ENCODE results near the gene KRT80.
A peak's percentile ranks its signal among the peaks of the same experiment; 100 is the strongest.
"Not testable (repeated sequence)": the region's sequence is repeated elsewhere in the genome, so short reads cannot be mapped to it uniquely, and the experiment has no call there.

The KRT80 gene

DNA sequence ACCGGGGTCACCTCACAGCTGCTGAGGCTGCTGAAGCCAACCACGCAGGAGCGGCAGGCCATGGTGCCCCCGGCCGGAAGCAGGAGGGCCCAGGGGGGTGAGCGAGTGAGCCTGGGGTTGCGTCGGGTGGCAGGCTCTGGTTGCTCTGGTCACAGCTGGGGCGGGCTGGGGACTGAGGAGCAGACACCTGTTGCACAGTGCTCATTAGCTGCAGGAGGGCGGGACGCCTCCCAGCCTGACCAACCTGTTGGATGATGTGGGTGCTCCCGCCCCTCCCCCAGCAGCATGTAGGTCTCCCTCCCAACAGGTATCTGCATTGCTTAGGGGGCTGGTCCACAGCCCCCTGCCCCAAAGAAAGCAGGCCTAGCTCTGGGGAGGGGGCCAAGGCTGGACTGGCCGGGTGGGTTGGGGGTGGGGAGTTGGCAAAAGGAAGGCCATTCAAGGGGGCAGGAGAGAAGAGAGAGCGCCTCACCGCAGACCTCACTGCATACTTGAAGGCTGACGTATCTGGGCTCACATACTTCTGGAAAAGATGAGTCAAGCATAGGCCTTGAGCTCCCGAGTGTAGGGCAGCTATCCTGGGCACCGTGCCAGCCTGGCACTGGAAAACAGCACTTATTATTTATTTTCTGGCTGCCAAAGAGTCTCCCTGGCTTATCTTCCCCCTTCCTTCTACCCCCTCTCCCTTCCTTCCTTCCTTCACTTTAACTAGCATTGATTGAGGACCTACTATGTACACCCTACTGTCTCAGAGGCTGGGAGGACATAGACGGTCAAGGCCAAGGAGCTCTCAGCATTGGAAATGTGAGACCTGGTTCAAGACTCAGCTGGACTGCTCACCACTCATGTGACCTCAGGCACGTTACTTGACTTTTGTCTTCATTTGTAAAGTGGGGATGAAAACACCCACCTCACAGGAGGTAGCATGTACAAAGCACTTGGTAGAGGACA, at the start of gene KRT80:
TSS of gene KRT80 (minus strand) at position 174 of the 951 bp plus-strand sequence. CDS start at position 62, 112 bp downstream.
- peak; percentile 92 for DNase-seq

DNA sequence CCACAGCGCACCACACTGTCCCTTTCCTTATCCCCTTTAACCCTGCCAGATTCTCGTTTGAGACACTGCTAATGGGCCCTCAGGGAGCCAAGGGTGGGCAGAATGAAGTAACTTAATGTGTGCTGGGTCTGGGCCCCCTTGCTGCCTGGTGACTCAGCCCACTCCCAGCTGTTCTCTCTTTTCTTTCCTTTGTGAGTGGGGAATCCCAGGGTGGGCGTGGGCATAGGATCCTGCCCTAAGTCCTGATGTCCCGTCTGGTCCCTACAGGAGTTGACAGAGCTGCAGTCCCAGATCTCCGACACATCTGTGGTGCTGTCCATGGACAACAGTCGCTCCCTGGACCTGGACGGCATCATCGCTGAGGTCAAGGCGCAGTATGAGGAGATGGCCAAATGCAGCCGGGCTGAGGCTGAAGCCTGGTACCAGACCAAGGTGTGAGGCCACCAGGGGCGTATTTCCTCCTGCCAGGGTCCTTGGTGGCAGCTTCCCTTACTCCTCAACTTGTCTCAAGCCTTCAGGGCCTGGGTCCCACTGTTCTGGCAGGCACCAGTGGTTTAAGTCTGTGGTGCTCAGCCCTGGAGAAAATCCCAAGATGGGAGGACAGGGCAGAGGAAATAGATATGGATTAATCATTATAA, 49.5 kb upstream of the KRT80 start:
- DNase-seq = no peak

DNA sequence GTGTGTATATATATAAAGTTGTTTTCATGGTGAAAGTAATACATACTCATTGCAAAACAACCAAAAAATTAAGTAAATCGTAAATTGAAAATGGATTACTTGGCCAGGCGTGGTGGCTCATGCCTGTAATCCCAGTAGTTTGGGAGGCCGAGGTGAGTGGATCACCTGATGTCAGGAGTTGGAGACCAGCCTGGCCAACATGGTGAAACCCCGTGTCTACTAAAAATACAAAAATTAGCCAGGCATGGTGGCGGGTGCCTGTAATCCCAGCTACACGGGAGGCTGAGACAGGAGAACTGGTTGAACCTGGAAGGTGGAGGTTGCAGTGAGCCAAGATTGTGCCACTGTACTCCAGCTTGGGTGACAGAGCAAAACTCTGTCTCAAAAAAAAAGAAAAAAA, 48.4 kb upstream of the KRT80 start:
- not testable (repeated sequence) for DNase-seq

DNA sequence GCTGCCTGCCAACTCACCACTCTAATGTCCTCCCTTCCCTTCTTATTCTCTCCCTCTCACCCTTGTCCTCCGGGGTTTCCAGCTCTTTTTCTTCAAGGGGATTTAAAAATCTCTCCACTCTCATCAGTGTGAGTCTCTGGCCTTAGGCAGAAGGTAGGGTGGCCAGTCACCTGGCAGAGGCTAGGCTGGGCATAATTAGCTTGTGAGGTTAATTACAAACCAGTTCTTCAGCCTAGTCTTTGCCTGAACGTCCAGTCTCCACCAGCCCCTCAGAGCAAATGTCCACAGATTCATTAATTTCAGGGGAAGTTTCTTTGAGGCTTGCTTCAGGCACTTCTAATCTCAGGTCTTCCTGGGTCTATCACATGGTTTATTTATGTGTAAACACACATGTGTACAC, 48.0 kb upstream of the KRT80 start:
- DNase-seq = no peak

DNA sequence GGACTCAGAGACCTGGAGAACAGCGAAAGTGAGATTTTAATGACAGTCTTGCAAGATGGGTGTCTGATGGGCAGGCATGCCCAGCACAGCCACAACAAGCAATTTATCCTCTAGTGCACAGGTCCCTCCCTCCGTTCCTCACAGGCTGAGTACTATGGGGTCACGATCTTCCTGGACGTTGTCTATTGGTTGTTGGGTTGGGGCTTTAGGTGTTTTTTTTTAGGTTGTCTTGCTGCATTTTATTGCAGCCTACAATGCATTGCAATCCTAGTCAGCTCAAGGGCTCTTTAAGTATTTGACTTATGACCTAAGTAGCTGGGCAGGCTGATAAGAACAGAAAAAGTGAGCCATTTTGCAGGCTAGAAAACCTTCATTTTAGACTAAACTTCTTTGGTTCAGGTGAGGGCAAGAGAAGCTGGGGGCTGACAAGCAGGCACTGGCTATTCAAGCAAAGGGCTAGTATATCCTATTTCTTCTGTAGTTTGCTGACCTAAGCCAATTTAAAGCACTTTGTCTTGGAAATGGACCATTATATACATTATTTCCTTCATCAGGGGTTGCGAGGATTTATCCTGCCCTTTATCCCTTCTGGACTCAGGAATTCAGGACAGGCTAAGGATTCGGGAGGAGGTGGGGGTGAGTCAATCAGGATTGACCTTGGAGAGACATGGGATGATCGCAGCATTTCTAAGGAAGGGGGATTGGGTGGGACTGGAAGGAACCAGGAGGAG, 47.3 kb upstream of the KRT80 start:
- no peak for DNase-seq

DNA sequence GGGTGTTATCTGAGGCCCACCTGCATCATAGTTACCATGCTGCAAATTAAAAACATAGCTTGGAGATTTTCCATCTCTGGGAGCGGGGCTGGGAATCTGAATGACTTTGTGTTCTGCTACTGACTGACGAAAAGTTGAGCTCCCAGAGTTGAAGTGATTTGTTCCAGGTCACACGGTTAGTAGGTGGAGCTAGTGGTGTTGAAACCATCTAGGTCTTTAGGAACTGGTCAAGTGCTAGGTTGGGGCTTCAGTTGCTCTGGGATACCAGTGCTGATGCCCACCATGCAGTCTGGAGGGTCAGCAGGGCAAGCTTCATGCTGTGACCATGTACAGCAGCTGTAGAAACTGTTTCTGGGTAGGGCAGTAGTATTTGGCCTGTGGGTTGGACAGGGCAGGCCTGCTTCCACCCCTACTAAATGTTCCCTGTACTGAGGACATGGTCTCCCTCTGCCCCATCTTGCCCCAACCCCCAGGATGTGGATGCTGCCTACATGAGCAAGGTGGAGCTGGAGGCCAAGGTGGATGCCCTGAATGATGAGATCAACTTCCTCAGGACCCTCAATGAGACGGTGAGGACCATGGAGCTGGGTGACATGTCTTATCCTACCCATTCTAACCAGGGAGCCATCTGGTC, 46.5 kb upstream of the KRT80 start:
- no peak for DNase-seq

DNA sequence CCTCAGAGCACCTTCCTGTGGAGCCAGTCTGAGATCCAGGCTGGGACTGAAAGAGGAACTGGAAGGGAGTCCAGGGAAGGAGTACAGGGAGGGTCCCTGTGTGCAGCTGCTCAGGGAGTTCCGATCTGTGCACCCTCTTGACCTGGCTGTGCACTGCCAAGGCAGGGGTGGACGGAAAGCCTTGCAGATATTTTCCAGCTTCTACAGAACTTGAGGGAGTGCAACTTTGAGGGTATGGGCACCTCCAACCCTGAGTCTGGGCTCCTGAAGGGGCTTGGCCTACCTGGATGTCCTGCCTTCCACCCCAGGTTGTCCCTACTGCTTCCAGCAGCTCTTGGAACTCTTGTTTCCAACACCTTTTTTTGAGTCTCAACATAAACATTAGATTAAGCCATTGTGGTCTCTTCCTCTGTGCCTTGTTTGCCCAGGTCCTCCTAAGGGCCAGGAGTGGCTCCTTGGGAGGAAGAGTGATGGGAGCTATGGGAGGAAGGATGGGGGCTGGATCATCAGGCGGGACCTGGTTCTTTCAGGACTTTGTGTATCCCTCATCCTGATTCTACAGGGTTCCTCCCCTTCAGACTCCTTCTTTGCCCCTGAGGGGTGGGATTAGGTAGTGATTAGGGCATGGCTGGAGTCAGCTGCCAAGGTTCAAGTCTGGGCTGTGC, 44.7 kb upstream of the KRT80 start:
- DNase-seq = no peak

DNA sequence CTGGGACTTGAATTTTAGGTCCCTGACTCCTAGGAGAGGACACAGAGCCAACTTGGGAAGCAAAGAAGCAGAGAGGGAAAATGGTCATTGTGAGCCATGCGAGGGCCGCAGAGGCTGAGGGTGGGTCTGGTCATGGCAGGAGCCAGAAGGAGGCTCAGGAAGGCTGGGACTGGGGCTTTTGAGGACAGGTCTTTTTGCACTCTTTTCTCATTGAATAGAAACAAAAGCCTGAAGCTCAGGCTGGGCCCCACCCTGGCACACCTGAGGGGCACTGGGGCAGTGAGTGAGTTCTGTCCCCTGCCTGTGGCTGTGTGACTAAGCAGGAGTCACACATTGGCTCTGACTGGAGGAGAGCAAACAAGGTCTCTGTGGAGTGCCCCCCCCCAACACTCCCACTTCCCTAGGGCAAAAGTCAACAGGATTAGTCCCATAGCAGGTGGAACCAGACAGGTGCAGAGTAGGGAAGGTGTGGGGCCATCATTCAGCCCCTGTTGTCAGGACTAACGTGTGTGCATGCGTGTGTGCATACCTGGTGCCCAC, 44.1 kb upstream of the KRT80 start:
- no peak for DNase-seq

DNA sequence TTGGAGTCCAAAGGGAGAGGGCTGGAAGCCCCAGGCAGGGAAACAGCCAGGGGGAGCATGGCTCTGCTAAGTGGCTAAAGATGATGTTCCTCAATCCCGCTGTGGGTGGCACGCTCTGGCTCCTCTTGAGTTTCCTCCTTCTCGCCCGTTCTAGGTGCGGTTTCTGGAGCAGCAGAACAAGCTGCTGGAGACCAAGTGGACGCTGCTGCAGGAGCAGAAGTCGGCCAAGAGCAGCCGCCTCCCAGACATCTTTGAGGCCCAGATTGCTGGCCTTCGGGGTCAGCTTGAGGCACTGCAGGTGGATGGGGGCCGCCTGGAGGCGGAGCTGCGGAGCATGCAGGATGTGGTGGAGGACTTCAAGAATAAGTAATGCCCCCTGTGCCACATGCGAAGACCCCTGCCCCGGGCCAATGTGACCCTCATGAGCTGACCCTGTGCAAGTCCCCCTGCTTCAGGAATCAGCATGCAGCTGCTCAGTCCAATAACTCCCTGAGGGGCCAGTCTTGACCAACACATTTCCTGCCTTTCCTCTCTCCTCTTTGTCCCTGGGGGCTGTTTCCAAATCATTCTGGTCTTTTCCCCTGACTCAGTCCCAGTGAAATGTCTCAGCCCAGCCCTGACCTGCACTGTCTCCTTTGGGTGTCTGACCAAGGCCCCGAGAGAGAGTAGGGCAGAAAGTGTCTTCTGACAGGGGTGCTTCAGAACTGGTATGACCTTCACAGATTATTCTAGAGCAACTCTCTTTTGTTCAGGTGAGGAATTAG, 43.4 kb upstream of the KRT80 start:
- DNase-seq = no peak

DNA sequence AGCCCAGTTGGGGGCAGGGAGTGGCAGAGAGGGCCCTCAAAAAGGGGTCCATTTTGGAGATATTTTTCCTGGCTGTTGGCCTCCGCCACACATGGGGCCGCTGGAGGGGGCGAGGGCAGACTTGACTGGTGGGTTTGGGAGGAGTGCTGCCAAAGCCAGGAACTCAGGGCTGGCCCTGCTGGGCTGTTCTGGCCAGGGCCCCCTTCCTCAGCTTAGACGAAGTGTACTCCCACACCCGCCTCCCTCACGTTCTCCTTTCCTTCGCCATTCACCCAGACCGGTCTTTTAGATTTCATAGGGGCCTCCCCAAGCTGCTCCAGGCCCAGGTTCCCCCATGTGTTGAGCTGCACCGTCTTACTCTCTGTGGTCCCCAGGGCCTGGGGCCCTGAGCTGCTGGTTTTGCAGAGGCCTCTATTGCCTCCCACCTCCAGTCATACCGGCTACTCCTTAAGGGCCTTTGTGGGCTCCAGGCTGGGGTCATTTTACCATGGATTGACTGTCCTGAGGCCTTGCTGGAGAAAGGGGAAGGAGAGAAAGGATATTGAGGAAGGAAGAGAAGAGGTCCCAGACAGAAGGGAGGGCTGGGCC, 42.5 kb upstream of the KRT80 start:
- DNase-seq = no peak

DNA sequence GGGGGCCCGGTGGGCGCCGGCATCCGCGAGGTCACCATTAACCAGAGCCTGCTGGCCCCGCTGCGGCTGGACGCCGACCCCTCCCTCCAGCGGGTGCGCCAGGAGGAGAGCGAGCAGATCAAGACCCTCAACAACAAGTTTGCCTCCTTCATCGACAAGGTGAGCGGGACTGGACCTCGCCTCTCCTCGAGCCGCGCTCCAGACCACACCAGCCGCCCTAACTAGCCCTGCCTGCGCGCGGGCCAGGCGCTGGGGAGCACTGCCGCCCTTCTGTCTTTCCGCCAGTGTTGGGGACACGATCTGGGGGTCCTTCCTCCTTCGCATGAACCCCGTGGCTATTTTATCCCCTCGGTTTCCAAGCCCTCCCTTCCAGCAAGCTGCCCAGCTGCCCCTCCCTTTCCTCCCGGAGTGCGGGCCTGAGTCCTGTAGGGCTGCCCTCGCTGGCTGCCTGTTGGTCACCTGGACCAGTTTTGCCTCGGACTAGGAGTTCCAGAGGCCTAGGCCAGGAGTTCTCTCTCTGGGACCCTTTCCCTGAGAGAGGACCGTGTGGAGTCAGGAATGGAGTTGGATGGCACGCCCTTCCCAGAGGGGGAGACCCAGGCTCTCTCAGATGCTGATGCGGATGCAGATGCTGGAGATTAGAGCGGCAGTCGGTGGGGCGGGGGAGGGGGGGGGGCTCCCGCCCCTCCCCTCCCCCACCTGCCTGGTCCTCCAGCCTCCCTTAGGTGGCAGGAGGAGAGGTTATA, 41.8 kb upstream of the KRT80 start:
- DNase-seq = no peak

DNA sequence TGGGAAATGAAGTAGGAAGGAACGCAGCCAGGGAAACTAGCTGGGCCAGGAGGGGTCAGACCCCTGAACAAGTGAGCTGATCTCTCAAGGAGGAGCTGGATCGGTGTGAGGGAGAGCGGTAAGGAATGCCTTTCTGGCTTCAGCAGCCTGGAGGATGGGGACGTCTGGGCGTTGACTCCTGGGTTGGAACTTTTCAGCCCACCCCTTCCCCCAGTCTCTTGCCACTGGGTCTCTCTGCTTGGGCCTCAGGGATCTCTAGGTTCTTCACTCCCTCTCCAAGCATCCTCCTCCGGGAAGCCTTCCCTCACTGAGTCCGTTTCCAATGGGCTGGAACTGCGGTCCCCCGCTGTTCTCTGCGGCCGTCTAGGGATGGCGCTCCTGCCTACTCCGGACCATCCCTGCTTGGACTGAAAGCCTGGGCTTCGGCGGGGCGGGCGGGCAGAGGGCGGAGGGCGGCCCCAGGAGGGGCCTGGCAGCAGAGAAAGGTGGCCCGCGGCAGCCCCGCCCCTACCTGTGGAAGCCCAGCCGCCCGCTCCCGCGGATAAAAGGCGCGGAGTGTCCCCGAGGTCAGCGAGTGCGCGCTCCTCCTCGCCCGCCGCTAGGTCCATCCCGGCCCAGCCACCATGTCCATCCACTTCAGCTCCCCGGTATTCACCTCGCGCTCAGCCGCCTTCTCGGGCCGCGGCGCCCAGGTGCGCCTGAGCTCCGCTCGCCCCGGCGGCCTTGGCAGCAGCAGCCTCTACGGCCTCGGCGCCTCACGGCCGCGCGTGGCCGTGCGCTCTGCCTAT, 41.1 kb upstream of the KRT80 start, which contains the start of gene KRT7:
TSS of gene KRT7 (plus strand) at position 570 of the 788 bp plus-strand sequence. CDS start at position 624, 54 bp downstream.
- DNase-seq = no peak

DNA sequence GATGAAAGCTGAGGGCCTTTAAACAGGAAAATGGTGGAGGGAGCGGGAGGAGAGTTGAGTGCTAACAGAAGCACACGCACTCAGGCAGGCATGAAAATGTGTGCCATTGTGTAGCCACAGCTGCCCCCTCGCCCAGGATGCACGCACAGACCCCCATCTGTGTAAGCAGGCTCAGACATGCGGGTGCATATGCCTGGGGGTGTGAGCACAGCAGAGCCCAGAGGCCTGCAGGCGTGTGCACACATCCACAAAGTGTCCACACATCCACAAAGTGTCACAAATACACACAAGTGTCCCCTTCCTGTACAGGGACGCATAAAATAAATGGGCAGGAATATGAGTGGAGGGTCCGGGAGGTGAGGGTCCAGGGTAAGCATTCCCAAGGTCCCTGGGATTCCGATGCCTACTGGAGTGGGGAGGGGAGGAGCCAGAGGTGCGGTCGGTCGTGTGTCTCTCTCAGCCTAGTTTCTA, 40.4 kb upstream of the KRT80 start:
- no peak for DNase-seq

DNA sequence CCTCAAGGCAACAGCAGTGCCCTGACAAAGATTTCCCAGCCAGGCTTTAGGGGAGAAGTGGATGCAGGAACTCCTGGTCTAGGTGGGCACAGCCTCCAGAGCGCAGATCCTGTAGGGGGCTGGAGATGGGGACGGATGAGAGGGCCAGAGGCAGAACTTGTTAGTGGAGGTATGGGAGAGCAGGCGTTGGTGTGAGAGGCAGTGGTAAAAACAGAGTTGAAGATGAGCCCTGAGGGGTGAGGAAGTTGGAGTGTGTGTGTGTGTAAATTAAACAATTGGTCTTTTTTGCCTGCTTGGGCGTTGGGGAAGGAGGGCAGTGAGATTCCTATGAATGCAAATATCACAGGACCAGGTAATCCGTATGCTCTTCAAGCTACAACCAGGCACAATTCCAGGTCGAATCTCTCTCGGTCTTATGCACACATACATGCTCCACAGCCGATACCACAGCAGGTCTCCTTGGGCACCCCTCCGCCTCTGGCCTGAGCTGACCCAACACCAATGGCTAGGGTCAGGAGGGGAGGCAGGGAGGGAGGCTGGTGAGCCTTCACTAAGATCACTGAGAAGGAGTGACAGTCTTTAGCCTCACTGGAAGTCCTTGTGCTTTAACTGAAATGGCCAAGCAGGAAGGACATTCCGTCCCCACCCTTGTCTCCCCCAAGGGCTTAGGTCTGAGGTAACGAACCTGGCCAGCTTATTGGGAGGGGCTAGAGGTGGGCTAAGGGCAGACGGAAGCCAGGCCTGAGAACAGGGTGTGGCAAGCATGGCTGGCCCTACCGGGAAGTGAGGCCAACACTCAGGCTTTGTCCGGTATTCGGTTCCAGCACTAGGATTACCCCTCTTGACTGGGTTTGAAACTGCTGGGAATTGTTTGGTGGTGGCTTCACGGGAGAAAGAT, 39.7 kb upstream of the KRT80 start:
- no peak for DNase-seq

DNA sequence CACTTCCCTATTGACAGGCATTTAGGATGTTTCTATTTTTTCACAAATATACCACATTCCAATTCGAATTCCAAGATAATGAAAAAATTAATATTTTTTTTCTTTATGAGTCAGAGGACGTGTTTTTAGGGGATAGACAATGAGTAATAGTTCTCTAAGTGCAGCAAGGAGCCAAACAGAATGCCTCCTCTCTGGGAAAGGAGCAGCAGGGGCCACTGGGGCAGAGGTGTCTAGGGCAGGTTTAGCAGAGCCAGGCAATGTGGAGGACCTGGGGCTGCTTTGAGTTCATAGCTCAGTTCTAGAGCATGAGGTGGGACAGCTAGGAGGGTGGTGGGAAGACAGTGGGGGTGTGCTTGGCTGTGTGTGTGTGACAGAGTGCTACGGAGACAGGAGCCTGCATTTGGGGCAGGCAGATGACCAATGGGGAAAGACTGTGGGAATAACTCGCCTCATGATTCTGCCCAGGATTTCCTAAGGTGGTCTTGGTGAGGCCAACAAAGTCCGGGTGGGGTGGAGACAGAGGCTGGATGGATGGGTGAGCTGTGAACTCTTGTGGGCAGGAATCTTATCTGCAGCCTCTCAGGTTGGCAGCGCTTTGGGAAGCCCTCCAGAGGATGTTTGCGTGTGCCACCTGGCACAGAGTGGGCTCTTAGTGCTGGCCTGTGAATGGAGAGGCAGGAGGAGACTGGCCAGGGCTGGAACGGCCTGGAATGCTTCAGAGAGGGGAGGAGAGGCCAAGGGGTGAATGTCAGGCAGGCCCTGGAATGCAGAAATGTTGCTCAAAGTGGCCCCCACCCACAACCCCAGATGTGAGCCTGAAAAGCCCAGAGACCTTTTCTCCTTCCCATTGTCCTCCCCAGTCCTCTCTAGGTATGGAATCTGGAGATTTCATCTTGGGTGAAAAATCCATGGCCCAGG, 38.8 kb upstream of the KRT80 start:
- no peak for DNase-seq

DNA sequence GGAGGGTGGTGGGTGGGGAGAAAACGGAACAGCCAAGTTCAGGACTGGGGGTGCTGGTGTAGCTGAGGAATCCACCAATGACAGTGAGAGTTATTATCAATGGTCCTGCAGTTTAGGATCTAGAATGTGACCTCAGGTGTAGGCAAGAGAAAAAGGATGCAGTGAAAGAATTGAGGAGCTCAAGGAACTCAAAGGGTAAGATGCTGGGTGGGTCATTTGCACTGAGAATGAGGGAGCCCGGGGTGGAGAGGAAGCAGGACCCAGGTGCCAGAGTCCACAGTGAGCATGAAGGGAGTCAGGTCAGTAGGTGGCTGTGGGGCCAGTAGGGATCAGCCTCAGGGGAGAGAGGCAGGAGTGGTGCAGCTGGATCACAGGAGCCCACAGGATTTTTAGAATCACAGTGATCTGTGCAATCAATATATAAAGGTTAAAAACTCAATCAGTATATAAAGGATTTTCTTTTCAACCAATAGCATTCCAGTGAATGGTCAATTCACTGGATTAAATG, 38.1 kb upstream of the KRT80 start:
- DNase-seq = no peak

DNA sequence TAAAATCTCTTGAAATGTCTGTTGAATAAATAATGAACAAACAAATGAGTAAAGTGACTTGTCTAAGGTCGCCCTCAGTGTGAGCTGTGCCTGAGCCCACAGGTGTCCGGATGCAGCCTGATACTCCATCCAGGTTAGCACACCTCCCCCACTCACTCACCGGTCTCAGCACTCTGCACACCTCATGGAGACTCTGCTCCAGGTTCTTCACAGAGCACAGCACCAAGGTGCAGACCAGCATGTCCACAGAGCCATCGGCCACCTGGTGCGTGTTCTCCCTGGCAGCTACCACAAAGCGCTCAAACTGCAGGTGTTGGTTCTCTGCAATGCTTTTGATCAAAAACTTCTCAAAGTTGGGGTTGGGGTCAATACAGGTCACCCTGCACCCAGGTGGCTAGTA, 37.1 kb upstream of the KRT80 start:
- DNase-seq = no peak
